GM19099 (cell line): ENCODE measurements around the gene SPRR2B.

ENCODE experiments used
- POLR2A ChIP-seq: IDR thresholded peaks from 3 replicates; pipeline ENCODE4 v1.6.1; 2011; ENCODE audit warnings: low read depth; ENCODE audit not compliant: insufficient read length; ENCODE audit errors: extremely low read depth

Gene SPRR2B

DNA sequence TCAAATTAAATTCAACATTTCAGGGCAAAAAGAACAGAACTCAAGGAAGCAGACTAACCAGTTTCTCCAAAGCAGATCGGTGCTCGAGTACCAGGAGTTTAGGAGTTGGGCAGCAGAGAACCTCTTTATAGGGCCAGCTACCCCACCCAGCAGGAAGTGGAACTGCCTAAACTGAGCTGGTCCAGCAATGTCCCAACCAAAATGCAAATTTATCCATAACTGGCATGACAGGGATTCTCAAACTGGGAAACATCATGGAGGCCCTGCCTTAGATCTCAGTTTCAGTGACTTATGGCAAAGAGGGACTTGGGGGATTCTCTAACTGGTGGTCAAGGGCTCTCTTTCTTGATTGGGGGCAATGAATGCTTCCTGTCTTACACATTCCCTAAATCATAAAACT, at the start of gene SPRR2B:
SPRR2B (minus strand) TSS at position 101 of the 400 bp plus-strand sequence. CDS start 772 bp downstream, outside the sequence.
- no peak for TF ChIP-seq POLR2A

DNA sequence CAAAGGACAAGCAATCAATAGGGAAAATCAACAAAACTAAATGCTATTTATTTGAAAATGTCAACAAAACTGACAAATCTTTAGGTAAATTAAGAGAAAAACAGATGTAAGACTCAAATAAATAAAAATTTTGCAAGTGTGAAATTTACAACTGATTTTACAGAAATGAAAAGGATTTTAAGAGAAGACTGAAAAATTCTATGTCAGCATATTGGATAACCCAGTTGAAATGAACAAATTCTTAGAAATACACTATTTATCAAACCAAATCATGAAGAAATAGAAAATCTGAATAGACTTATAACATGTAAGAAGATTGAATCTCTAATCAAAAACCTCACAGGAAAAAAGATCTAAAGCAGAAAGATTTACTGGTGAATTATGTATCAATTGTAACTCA, 49.5 kb upstream of the SPRR2B start:
- TF ChIP-seq POLR2A: no peak

DNA sequence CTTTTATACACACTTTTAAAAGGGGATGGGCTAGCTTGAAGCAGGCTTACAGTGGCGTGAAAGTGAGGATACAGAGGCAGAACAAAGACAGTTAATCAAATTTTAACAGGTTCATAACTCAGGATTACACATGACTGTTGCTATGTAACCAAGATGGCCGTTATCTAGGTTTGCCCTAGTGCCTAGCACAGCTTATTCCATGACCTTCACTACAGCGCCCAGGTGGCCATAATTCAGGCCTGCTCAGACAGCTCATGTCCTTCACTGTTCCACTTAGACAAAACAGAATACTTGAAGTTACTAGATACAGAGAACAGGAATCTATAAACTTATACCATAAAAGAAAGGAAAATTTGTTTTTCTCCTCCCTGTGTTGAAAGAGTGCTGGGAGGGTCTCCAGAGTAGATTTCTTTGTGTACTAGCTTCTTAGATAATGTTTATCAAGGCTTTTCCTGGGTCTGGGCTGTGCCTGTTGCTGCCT, 48.1 kb upstream of the SPRR2B start:
- no peak for TF ChIP-seq POLR2A

DNA sequence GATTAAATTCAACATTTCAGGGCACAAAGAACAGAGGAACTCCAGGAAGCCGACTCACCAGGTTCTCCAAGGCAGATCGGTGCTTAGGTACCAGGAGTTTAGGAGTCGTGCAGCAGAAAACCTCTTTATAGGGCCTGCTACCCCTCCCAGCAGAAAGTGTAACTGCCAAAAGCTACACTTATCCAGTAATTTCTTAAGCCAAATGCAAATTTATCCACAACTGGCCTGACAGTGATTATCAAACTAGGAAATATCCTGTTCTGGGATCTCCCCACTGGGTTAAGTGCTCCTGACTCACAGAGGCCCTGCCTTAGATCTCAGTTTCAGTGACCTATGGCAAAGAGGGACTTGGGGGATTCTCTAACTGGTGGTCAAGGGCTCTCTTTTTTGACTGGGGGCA, 42.0 kb upstream of the SPRR2B start, which contains the start of gene SPRR2F:
SPRR2F (minus strand) TSS at position 101 of the 400 bp plus-strand sequence. CDS start 783 bp downstream, outside the sequence.
- TF ChIP-seq POLR2A: no peak

GRCh38 chr1:153100245-153100644, 28.8 kb upstream of the SPRR2B start:
- TF ChIP-seq POLR2A: no peak

DNA sequence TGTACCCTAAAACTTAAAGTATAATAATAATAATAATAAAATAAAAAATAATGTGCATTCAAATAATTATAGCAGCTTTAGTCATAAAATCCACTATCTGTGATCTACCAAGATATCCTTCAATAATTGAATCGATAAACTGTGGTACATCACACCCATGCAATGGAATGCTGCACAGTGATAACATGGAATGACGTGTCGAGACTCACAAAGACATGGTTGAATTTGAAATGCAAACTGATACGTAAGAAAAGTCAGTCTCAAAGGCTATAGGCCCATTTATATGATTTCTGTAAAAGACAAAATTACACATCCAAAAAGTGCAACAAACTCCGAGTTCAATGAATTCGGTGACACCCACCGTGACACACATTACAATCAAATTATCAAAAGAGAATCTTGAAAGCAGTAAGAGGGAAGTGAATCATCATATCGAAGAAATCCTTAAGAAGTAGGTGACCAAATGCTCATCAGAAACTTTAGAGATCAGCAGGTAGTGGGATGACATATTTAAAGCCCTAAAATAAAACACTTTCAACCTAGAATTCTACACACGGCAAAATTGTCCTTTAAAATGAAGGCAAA, 28.1 kb upstream of the SPRR2B start:
- no peak for TF ChIP-seq POLR2A

GRCh38 chr1:153095764-153096163, 24.4 kb upstream of the SPRR2B start:
- TF ChIP-seq POLR2A: no peak

- no peak for TF ChIP-seq POLR2A
Measured at GRCh38 chr1:153094426-153094825, 23.0 kb upstream of the SPRR2B start, which contains the start of gene SPRR2E. Gene SPRR2E, minus strand, starts transcription at chr1:153094526. Its CDS starts 775 bp downstream, at chr1:153093751.

DNA sequence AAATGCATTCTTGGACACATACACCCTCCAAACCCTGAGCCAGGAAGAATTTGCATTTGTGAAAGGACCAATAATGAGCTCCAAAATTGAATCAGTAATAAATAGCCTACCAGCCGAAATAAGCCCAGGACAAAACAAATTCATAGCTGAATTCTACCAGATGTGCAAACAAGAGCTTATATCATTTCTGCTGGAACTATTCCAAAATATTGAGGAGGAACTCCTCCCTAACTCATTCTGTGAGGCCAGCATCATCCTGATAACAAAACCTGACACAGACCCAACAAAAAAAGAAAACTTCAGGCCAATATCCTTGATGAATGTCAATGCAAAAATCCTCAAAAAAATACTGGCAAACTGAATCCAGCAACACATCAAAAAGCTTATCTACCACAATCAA, 16.2 kb upstream of the SPRR2B start:
- TF ChIP-seq POLR2A: no peak

GRCh38 chr1:153081736-153082135, 10.3 kb upstream of the SPRR2B start:
- TF ChIP-seq POLR2A: no peak

DNA sequence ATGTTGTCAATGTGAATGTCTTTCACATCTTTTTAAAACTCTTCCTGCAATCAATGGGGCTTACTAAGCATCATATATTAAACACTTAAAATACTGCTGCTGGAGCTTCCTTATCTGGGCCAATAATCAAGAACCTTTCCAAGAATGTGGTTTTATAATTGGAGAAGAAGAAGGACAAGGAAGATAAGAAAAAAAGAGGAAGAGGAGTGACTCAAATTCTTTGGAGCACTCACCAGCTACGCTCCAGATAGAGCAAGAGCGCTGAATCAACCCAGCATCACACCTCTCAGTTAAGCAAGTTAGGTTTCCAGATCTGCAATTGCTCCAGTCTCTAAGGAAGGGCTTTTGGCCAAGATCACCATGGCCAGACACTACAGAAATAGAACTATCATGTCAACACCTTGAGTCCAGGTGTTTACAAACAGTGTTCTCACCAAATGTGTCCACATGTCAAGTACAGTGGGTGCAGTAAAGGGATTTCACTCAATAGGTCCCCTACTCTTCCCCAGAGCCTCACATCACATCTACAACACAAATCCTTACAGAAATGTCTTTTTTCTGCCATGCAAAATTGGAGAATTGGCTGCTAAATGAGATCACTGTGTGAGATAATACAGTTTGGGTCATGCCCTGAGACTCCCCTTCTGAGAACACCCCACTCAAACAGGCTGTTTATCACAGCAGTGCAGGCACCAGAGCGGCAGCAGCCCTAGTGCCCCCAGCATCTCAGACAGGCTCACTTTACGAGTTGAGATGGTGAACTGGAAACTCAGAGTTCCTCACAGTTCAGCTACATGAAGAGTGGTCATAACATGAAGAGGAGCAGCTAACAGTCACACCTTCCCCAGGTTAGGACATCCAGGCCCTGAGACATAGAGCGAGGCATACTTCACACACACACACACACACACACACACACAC, 1.7 kb upstream of the SPRR2B start:
- no peak for TF ChIP-seq POLR2A

DNA sequence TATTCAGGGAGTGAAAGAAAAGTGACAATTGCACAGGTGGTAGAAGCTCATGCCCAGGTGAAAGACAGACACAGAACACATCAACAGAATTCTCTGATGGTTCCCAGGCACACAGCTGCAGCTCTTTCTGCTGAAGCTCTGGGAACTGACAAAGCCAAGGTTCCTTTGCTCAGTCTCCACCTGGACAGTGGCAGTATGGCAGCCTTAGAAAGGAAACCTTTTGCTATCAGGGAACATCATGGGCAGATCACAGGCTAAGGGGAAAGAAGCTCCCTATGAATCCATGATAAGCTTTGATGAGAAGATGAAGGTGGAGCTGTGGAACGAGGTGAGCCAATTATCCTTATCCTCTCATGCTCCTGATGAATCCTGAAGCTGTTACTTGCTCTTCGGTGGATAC, 1.2 kb downstream of the SPRR2B start:
- no peak for TF ChIP-seq POLR2A

- TF ChIP-seq POLR2A: no peak
Measured at GRCh38 chr1:153058826-153059784, 12.3 kb downstream of the SPRR2B start.

- TF ChIP-seq POLR2A: no peak
Measured at GRCh38 chr1:153058154-153058553, 13.3 kb downstream of the SPRR2B start.

- no peak for TF ChIP-seq POLR2A
Measured at GRCh38 chr1:153057375-153057774, 14.0 kb downstream of the SPRR2B start, which contains the start of gene SPRR2A. Gene SPRR2A, minus strand, starts transcription at chr1:153057512. Its CDS starts 777 bp downstream, at chr1:153056735.
